Neural progenitor cell (in vitro differentiated cells): ENCODE data around the gene ZNRF1. TPM values are rescaled to one million over a fixed set of nuclear protein-coding genes. Genes with fewer than 3 reads are reported as not detected.
A peak's percentile ranks its signal among the peaks of the same experiment; 100 is the strongest.

ENCODE experiments used
- DNase-seq: peaks from one replicate; pipeline ENCODE4 v3.0.0-alpha.2; 2016; ENCODE audit warnings: low spot score
- H2AFZ ChIP-seq: fragments of 200-600 bp; sonication (generic); replicated peaks from 2 replicates; pipeline ENCODE4 v1.6.1; 2016; ENCODE audit warnings: antibody characterized with exemption
- H3F3A ChIP-seq: fragments of 200-600 bp; sonication (generic); 2 replicates; pipeline ENCODE4 v1.6.1; 2016; ENCODE audit warnings: antibody characterized with exemption, low read depth
- H3K27ac ChIP-seq: fragments of 200-600 bp; sonication (generic); 2 replicates; pipeline ENCODE4 v1.5.1; 2016; ENCODE audit warnings: mild to moderate bottlenecking
- H3K27me3 ChIP-seq: fragments of 200-600 bp; sonication (generic); 2 replicates; pipeline ENCODE4 v1.6.1; 2016; ENCODE audit warnings: mild to moderate bottlenecking, moderate library complexity
- H3K36me3 ChIP-seq: fragments of 200-600 bp; sonication (generic); 2 replicates; pipeline ENCODE4 v1.5.1; 2016
- H3K4me1 ChIP-seq: fragments of 200-600 bp; sonication (generic); 2 replicates; pipeline ENCODE4 v1.6.1; 2016; ENCODE audit warnings: mixed run types
- H3K4me2 ChIP-seq: fragments of 200-600 bp; sonication (generic); 2 replicates; pipeline ENCODE4 v1.6.1; 2016
- H3K4me3 ChIP-seq: fragments of 200-600 bp; sonication (generic); 2 replicates; pipeline ENCODE4 v1.5.1; 2016
- H3K79me2 ChIP-seq: fragments of 200-600 bp; sonication (generic); 2 replicates; pipeline ENCODE4 v1.6.1; 2016; ENCODE audit warnings: low read depth
- H3K9ac ChIP-seq: fragments of 200-600 bp; sonication (generic); 2 replicates; pipeline ENCODE4 v1.6.1; 2016
- H3K9me3 ChIP-seq: fragments of 200-600 bp; sonication (generic); 2 replicates; pipeline ENCODE4 v1.5.1; 2016; ENCODE audit warnings: low read depth
- H4K20me1 ChIP-seq: fragments of 200-600 bp; sonication (generic); 2 replicates; pipeline ENCODE4 v1.6.1; 2016; ENCODE audit warnings: low read depth
- H3K27ac Mint-ChIP-seq: 3 replicates; pipeline ENCODE4 v1.8.0; 2021; ENCODE audit warnings: mixed read lengths
- H3K27me3 Mint-ChIP-seq: 2 replicates; pipeline ENCODE4 v1.8.0; 2022; ENCODE audit warnings: low read depth, mild to moderate bottlenecking, inconsistent platforms, moderate library complexity, mixed read lengths; ENCODE audit not compliant: insufficient read depth
- H3K36me3 Mint-ChIP-seq: 3 replicates; pipeline ENCODE4 v1.8.0; 2021; ENCODE audit warnings: mixed read lengths
- H3K4me1 Mint-ChIP-seq: 3 replicates; pipeline ENCODE4 v1.8.0; 2021; ENCODE audit warnings: mixed read lengths
- H3K4me3 Mint-ChIP-seq: 3 replicates; pipeline ENCODE4 v1.8.0; 2021; ENCODE audit warnings: mild to moderate bottlenecking, moderate library complexity, mixed read lengths
- H3K9me3 Mint-ChIP-seq: 3 replicates; pipeline ENCODE4 v1.8.0; 2020; ENCODE audit warnings: mixed read lengths
- EZH2 ChIP-seq: fragments of 200-600 bp; sonication (generic); IDR thresholded peaks from 2 replicates; pipeline ENCODE4 v1.6.1; 2017; ENCODE audit warnings: antibody characterized with exemption, mild to moderate bottlenecking, moderate library complexity
- EZH2phosphoT487 ChIP-seq: fragments of 200-600 bp; sonication (generic); IDR thresholded peaks from 2 replicates; pipeline ENCODE4 v1.6.1; 2017; ENCODE audit warnings: antibody characterized with exemption
- total RNA-seq: library from RNA; depleted of rRNA; stranded (reverse); fragments of >200 nt; gene quantifications from 2 replicates; pipeline ENCODE4 v1.2.3, GENCODE V29; 2015; ENCODE audit warnings: low replicate concordance
- TF ChIP-seq, protein P1 (sequence below): fragments of 200-600 bp; sonication (generic); IDR thresholded peaks from 2 replicates; pipeline ENCODE4 v1.5.1; 2017; ENCODE audit warnings: antibody characterized with exemption, mild to moderate bottlenecking

ZNRF1 gene
- total RNA-seq, 1 donor from 2014 or later, result 9.3 TPM

DNA sequence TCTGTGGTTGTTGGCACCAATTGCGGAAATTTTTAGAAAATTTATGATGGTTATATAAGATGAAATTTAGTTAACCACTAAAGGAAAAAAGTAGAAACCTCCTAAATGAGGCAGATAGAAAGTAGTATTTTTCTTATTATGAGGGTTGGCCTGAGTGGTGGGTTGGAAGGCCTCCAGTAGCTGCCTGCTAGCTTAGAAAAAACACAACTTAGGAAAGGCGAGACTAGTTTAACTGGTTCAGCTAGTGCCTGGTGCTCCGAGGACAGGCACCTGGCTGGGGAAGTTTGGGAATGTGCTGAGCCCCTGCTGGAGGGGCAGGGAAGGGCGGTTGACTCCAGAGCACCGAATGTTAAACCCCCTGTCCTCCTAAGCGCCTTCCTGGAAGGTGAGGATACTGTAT lies 97.8 kb downstream of the ZNRF1 start:
- H4K20me1 ChIP-seq, result peaks cover 71% of the 10 kb centered on the region
- H3K4me1 Mint-ChIP-seq, result peaks cover 20% of the 10 kb centered on the region
- no peak overlapping the region for H3K9ac ChIP-seq
- H3K27ac Mint-ChIP-seq, result no peak overlapping the region
- no peaks in the 10 kb centered on the region for H3K9me3 ChIP-seq
- H3F3A ChIP-seq, result peaks cover 4% of the 10 kb centered on the region
- no peak overlapping the region for H3K27ac ChIP-seq
- peaks cover 21% of the 10 kb centered on the region for H3K4me1 ChIP-seq
- DNase-seq, result peak; percentile 47
- H3K9me3 Mint-ChIP-seq, result no peaks in the 10 kb centered on the region
- H3K36me3 Mint-ChIP-seq, result peaks cover 7% of the 10 kb centered on the region
- H3K79me2 ChIP-seq, result peaks cover 15% of the 10 kb centered on the region
- no peaks in the 10 kb centered on the region for H3K27me3 ChIP-seq
- no peak overlapping the region for H2AFZ ChIP-seq
- peaks cover 2% of the 10 kb centered on the region for H3K27me3 Mint-ChIP-seq
- no peak overlapping the region for H3K4me3 ChIP-seq
- no peak overlapping the region for H3K4me2 ChIP-seq
- H3K4me3 Mint-ChIP-seq, result no peak overlapping the region
- H3K36me3 ChIP-seq, result no peaks in the 10 kb centered on the region
- no peak for TF ChIP-seq EZH2phosphoT487
- TF ChIP-seq, protein P1, sequence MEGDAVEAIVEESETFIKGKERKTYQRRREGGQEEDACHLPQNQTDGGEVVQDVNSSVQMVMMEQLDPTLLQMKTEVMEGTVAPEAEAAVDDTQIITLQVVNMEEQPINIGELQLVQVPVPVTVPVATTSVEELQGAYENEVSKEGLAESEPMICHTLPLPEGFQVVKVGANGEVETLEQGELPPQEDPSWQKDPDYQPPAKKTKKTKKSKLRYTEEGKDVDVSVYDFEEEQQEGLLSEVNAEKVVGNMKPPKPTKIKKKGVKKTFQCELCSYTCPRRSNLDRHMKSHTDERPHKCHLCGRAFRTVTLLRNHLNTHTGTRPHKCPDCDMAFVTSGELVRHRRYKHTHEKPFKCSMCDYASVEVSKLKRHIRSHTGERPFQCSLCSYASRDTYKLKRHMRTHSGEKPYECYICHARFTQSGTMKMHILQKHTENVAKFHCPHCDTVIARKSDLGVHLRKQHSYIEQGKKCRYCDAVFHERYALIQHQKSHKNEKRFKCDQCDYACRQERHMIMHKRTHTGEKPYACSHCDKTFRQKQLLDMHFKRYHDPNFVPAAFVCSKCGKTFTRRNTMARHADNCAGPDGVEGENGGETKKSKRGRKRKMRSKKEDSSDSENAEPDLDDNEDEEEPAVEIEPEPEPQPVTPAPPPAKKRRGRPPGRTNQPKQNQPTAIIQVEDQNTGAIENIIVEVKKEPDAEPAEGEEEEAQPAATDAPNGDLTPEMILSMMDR, result peak; percentile 50

GRCh38 chr16:75097191-75097761 lies 98.5 kb downstream of the ZNRF1 start:
- Histone ChIP-seq H4K20me1 (peaks cover 69% of the 10 kb centered on the region), H3K27ac (no peak overlapping the region), H3K4me3 (no peak overlapping the region), H2AFZ (no peak overlapping the region), H3K27me3 (no peaks in the 10 kb centered on the region), H3K4me2 (no peak overlapping the region), H3K36me3 (no peaks in the 10 kb centered on the region), H3K9ac (no peak overlapping the region), H3K9me3 (no peaks in the 10 kb centered on the region), H3K79me2 (peaks cover 10% of the 10 kb centered on the region), H3K4me1 (peaks cover 21% of the 10 kb centered on the region), H3F3A (peaks cover 4% of the 10 kb centered on the region)
- Mint-ChIP-seq H3K27me3 (peaks cover 2% of the 10 kb centered on the region), H3K9me3 (no peaks in the 10 kb centered on the region), H3K27ac (no peak overlapping the region), H3K4me3 (no peak overlapping the region), H3K4me1 (peaks cover 20% of the 10 kb centered on the region), H3K36me3 (peaks cover 10% of the 10 kb centered on the region)
- DNase-seq, result no peak
- TF ChIP-seq EZH2 (no peak), EZH2phosphoT487 (no peak)
- TF ChIP-seq, protein P1, result no peak

GRCh38 chr16:75097941-75098901 lies 99.4 kb downstream of the ZNRF1 start:
- peaks cover 20% of the 10 kb centered on the region for H3K4me1 Mint-ChIP-seq
- Histone ChIP-seq H3K4me3 (no peak overlapping the region), H3K27ac (no peak overlapping the region), H3K36me3 (no peaks in the 10 kb centered on the region), H4K20me1 (peaks cover 60% of the 10 kb centered on the region), H3K9ac (no peak overlapping the region), H3K4me1 (peaks cover 21% of the 10 kb centered on the region), H3K9me3 (no peaks in the 10 kb centered on the region), H3K79me2 (peaks cover 4% of the 10 kb centered on the region), H3K4me2 (no peak overlapping the region), H2AFZ (no peak overlapping the region), H3F3A (peaks cover 4% of the 10 kb centered on the region), H3K27me3 (no peaks in the 10 kb centered on the region)
- peaks cover 5% of the 10 kb centered on the region for H3K27me3 Mint-ChIP-seq
- no peak overlapping the region for H3K4me3 Mint-ChIP-seq
- H3K9me3 Mint-ChIP-seq, result no peaks in the 10 kb centered on the region
- no peak overlapping the region for H3K27ac Mint-ChIP-seq
- peaks cover 19% of the 10 kb centered on the region for H3K36me3 Mint-ChIP-seq
- DNase-seq, result no peak
- TF ChIP-seq, protein P1, result no peak
- TF ChIP-seq EZH2 (no peak), EZH2phosphoT487 (no peak)
